DND-41 (cell line): ENCODE data around the gene STX2.

Experiments used
- ATAC-seq: fragments of 200-7000 bp; cut with Tn5 transposase; 3 replicates; pipeline ENCODE4 v1.9.1; 2021; ENCODE audit warnings: low read depth; ENCODE audit not compliant: insufficient read depth
- DNase-seq: peaks from one replicate; pipeline ENCODE4 v3.0.0-alpha.2; 2020
- H2AFZ ChIP-seq: 2 replicates; pipeline ENCODE4 v1.6.0; 2012; ENCODE audit warnings: low read depth, low read length
- H3K27ac ChIP-seq: 2 replicates; pipeline ENCODE4 v1.5.1; 2012; ENCODE audit warnings: low read length, inconsistent platforms
- H3K27me3 ChIP-seq: fragments of 200-600 bp; sonication (generic); 2 replicates; pipeline ENCODE4 v1.6.0; 2012; ENCODE audit warnings: low read length, mild to moderate bottlenecking, inconsistent platforms; ENCODE audit not compliant: insufficient read depth, poor library complexity
- H3K36me3 ChIP-seq: 2 replicates; pipeline ENCODE4 v1.5.1; 2012; ENCODE audit warnings: low read length, inconsistent platforms; ENCODE audit not compliant: insufficient read depth
- H3K4me1 ChIP-seq: 2 replicates; pipeline ENCODE4 v1.5.1; 2012; ENCODE audit warnings: mild to moderate bottlenecking, low read length; ENCODE audit not compliant: insufficient read depth
- H3K4me2 ChIP-seq: 2 replicates; pipeline ENCODE4 v1.6.0; 2012; ENCODE audit warnings: mild to moderate bottlenecking, moderate library complexity, low read length, inconsistent platforms; ENCODE audit not compliant: insufficient read depth
- H3K4me3 ChIP-seq, 2 experiments: fragments of 200-600 bp in 1 of 2; shearing (Covaris generic) in 1 of 2; 2 replicates each; pipeline ENCODE4 v1.5.1; 2012 to 2016; ENCODE audit warnings: inconsistent platforms in 2 of 2, low read length in 2 of 2, mild to moderate bottlenecking in 2 of 2, low read depth in 1 of 2, moderate library complexity in 1 of 2
- H3K79me2 ChIP-seq: 2 replicates; pipeline ENCODE4 v1.6.0; 2012; ENCODE audit warnings: low read length, inconsistent platforms; ENCODE audit not compliant: insufficient read depth
- H3K9ac ChIP-seq: 2 replicates; pipeline ENCODE4 v1.6.0; 2012; ENCODE audit warnings: low read depth, mild to moderate bottlenecking, inconsistent platforms, low read length, moderate library complexity
- H3K9me3 ChIP-seq: 2 replicates; pipeline ENCODE4 v1.5.1; 2012; ENCODE audit warnings: low read length, moderate library complexity, mild to moderate bottlenecking, inconsistent platforms; ENCODE audit not compliant: insufficient read depth, severe bottlenecking
- H4K20me1 ChIP-seq: 2 replicates; pipeline ENCODE4 v1.6.0; 2012; ENCODE audit warnings: low read length; ENCODE audit not compliant: insufficient read depth
- EZH2 ChIP-seq: IDR thresholded peaks from 3 replicates; pipeline ENCODE4 v1.6.1; 2012; ENCODE audit warnings: borderline replicate concordance, low read depth, mild to moderate bottlenecking, moderate library complexity, low read length, inconsistent platforms; ENCODE audit not compliant: severe bottlenecking
- TF ChIP-seq, protein P1 (sequence below): IDR thresholded peaks from 2 replicates; pipeline ENCODE4 v1.5.1; 2012; ENCODE audit warnings: borderline replicate concordance, low read length, moderate library complexity, mild to moderate bottlenecking; ENCODE audit not compliant: poor library complexity, severe bottlenecking; ENCODE audit errors: extremely low read depth

STX2 gene

GRCh38 chr12:130871286-130872178 lies 32.5 kb upstream of the STX2 start, which contains the start of gene RAN:
TSS of gene RAN (plus strand) at chr12:130872066. CDS start at chr12:130872594, 528 bp downstream.
- Histone ChIP-seq H2AFZ (peak within 1 kb of the TSS; percentile 96), H3K27ac (peak within 1 kb of the TSS; percentile 98), H3K36me3 (peaks cover 43% of the 10 kb centered on the region), H3K9me3 (no peaks in the 10 kb centered on the region), H3K4me1 (peaks cover 38% of the 10 kb centered on the region), H3K79me2 (peaks cover 47% of the 10 kb centered on the region), H4K20me1 (peaks cover 31% of the 10 kb centered on the region), H3K27me3 (no peaks in the 10 kb centered on the region), H3K4me2 (peak within 1 kb of the TSS; percentile 84), H3K9ac (peak within 1 kb of the TSS; percentile 98), H3K4me3 (peak within 1 kb of the TSS; percentile 88)
- no peak for TF ChIP-seq EZH2
- TF ChIP-seq, protein P1, sequence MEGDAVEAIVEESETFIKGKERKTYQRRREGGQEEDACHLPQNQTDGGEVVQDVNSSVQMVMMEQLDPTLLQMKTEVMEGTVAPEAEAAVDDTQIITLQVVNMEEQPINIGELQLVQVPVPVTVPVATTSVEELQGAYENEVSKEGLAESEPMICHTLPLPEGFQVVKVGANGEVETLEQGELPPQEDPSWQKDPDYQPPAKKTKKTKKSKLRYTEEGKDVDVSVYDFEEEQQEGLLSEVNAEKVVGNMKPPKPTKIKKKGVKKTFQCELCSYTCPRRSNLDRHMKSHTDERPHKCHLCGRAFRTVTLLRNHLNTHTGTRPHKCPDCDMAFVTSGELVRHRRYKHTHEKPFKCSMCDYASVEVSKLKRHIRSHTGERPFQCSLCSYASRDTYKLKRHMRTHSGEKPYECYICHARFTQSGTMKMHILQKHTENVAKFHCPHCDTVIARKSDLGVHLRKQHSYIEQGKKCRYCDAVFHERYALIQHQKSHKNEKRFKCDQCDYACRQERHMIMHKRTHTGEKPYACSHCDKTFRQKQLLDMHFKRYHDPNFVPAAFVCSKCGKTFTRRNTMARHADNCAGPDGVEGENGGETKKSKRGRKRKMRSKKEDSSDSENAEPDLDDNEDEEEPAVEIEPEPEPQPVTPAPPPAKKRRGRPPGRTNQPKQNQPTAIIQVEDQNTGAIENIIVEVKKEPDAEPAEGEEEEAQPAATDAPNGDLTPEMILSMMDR: no peak
- DNase-seq (peak; percentile 93), ATAC-seq (peak; percentile 75)

DNA sequence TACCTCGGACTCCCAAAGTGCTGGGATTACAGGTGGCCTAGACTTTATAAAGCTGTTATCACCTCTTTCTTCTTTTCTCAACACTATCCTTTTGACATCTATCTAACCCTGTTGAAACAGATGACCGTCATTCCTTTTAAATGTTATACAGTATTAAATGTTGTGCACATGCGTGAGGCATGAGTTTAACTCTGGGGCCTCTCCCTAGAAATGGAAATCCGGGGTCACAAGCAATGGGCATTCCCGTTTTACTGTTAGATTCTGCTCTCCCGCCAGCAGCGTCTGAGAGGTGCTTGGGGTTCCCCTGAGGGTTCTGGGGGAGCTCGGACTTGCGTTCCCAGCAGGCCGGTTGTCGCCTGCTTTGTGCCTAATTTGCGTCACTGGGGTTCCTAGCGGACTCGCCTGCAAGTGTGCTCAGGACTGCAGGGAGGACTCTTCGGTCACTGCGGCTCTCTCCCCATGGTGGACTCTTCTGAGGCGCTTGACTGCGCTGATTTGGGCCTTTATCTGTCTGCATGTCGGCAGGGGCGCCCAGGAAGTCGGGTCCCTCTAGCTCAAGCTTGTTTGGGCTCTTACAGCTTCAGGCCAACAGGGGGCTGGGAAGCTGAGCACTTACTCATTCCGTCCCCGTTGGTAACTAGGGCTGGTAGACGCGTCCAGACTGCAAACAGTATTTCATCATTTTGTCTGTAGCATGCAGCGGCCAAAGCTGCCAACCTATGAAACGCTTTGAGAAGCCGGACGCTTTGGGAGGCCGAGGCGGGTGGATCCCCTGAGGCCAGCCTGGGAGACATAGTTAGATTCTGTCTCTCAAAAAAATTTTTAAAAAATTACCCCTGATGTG lies 31.6 kb upstream of the STX2 start:
- H3K9me3 ChIP-seq: no peaks in the 10 kb centered on the region
- H4K20me1 ChIP-seq: peaks cover 23% of the 10 kb centered on the region
- H3K9ac ChIP-seq: peak overlapping the region; percentile 98
- TF ChIP-seq, protein P1: peak; percentile 65
- TF ChIP-seq EZH2: no peak
- H3K4me1 ChIP-seq: peaks cover 38% of the 10 kb centered on the region
- ATAC-seq: peak; percentile 77
- H3K4me3 ChIP-seq: peak overlapping the region; percentile 41 to 88; a peak in 3 of 4 replicates
- H2AFZ ChIP-seq: peak overlapping the region; percentile 96
- H3K79me2 ChIP-seq: peaks cover 46% of the 10 kb centered on the region
- DNase-seq: peak; percentile 83
- H3K27ac ChIP-seq: peak overlapping the region; percentile 98
- H3K36me3 ChIP-seq: peaks cover 34% of the 10 kb centered on the region
- H3K27me3 ChIP-seq: no peaks in the 10 kb centered on the region
- peak overlapping the region; percentile 84 for H3K4me2 ChIP-seq

DNA sequence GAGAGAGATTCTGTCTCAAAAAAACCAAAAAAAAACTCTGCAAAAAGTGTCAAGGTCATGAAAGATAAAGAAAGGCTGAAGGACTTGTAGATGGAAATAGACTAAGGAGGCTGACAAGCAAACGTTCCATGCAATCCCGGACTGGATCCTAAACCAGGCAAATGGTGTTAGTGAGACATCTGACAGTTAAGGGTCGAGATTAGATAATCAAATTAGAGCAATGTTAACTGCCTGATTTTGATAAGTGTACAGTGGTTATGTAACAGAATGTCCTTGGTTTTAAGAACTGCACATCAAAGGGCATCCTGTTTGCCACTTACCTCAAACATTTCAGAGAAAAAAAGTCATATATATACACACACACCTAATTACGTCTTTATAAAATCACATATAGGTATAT lies 29.4 kb upstream of the STX2 start:
- Histone ChIP-seq H2AFZ (no peak overlapping the region), H3K4me1 (peaks cover 19% of the 10 kb centered on the region), H3K9ac (no peak overlapping the region), H3K36me3 (peaks cover 11% of the 10 kb centered on the region), H3K79me2 (peaks cover 25% of the 10 kb centered on the region), H3K4me3 (no peak overlapping the region), H3K4me2 (no peak overlapping the region), H3K9me3 (no peaks in the 10 kb centered on the region), H3K27me3 (no peaks in the 10 kb centered on the region), H3K27ac (no peak overlapping the region), H4K20me1 (peaks cover 1% of the 10 kb centered on the region; the same call in 1 of the 2 replicates)
- no peak for ATAC-seq
- TF ChIP-seq EZH2: no peak
- TF ChIP-seq, protein P1: no peak
- no peak for DNase-seq
